Testis (tissue), 2 donors: ENCODE measurements around the gene RGMA.

Source experiments
- POLR2A ChIP-seq: fragments of 450-650 bp; IDR thresholded peaks from one replicate; pipeline ENCODE4 v1.6.1; 2017; ENCODE audit warnings: antibody characterized with exemption, mild to moderate bottlenecking, moderate library complexity
- TF ChIP-seq, protein P1 (sequence below), 3 experiments: fragments of 450-650 bp in 2 of 3; fragments of 200-600 bp in 1 of 3; sonication (generic) in 1 of 3; IDR thresholded peaks; one replicate each; pipeline ENCODE4 v1.5.1; 2016 to 2019; ENCODE audit warnings: antibody characterized with exemption in 3 of 3, mild to moderate bottlenecking in 2 of 3, moderate library complexity in 1 of 3

DNA sequence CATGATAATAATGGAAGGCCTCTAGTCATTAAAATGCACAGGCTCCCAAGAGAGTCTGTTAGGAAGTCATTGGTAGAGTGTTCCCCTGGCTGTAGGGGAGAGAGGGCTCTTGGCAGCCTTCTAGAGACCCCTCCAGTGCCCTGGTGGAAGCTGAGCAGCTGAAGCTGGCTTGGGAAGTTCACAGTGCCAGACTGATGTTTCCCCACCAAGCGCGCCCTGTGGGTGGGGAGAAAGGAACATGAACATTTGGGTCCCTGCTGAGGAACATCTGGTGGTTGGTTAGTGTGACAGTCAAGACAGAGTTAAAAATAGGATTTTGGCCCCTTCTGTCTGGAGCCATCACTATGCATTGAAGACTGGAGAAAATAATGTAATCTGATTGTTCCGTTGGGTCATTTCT is 37.1 kb upstream of the RGMA start:
- TF ChIP-seq, protein P1, sequence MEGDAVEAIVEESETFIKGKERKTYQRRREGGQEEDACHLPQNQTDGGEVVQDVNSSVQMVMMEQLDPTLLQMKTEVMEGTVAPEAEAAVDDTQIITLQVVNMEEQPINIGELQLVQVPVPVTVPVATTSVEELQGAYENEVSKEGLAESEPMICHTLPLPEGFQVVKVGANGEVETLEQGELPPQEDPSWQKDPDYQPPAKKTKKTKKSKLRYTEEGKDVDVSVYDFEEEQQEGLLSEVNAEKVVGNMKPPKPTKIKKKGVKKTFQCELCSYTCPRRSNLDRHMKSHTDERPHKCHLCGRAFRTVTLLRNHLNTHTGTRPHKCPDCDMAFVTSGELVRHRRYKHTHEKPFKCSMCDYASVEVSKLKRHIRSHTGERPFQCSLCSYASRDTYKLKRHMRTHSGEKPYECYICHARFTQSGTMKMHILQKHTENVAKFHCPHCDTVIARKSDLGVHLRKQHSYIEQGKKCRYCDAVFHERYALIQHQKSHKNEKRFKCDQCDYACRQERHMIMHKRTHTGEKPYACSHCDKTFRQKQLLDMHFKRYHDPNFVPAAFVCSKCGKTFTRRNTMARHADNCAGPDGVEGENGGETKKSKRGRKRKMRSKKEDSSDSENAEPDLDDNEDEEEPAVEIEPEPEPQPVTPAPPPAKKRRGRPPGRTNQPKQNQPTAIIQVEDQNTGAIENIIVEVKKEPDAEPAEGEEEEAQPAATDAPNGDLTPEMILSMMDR (IDR thresholded peaks at IDR 0.05): no peak
- no peak for TF ChIP-seq POLR2A
